ENCODE data around the gene PCDH8. TPM values are rescaled to one million over a fixed set of nuclear protein-coding genes. Genes with fewer than 3 reads are reported as not detected.

PCDH8 gene
- total and polyA plus RNA-seq, 2 donors (not counting 1 experiment from before 2014, with no cell fraction given) = not detected

- H3K9ac ChIP-seq (ENCODE audit: insufficient read depth, low read length) = no peak overlapping the region
- no peaks in the 10 kb centered on the region for H3K36me3 ChIP-seq (ENCODE audit: control insufficient read depth, insufficient read depth, low read length)
- no peaks in the 10 kb centered on the region for H4K20me1 ChIP-seq (ENCODE audit: control insufficient read depth, extremely low read depth, insufficient read depth, low read length)
- H3K4me1 ChIP-seq (ENCODE audit: control insufficient read depth, extremely low read depth, insufficient read depth, low read length) = no peaks in the 10 kb centered on the region
- H3K27ac ChIP-seq (ENCODE audit: insufficient read depth, low read length) = no peak overlapping the region
- TF ChIP-seq CTCF (conservative IDR thresholded peaks at IDR 0.05 in 1 of 2, IDR thresholded peaks at IDR 0.05 in 1 of 2; ENCODE audit: low read depth in 1 of 2, low read length in 2 of 2) = no peak
- H3K27me3 ChIP-seq (ENCODE audit: control insufficient read depth, insufficient read depth, low read length) = peaks cover 37% of the 10 kb centered on the region
- H3K4me3 ChIP-seq (replicated peaks in 1 of 4; ENCODE audit: control extremely low read depth in 1 of 4, insufficient read depth in 1 of 4, low read depth in 3 of 4, low read length in 4 of 4) = no peak overlapping the region
- no peaks in the 10 kb centered on the region for H3K79me2 ChIP-seq (ENCODE audit: control insufficient read depth, insufficient read depth, low read length)
- no peak overlapping the region for H3K4me2 ChIP-seq (ENCODE audit: extremely low read depth, insufficient read depth, low read length)
- H2AFZ ChIP-seq (ENCODE audit: low read length) = no peak overlapping the region
- H3K9me3 ChIP-seq (ENCODE audit: control insufficient read depth, insufficient read depth, low read depth, low read length) = no peaks in the 10 kb centered on the region
- no peak for DNase-seq (ENCODE audit: low read depth in 2 of 2)
Observed at GRCh38 chr13:52847322-52847681, 1.1 kb downstream of the PCDH8 start.

- no peak overlapping the region for H3K4me2 ChIP-seq (ENCODE audit: extremely low read depth, insufficient read depth, low read length)
Observed at GRCh38 chr13:52846567-52847321, 1.7 kb downstream of the PCDH8 start.

More at GRCh38 chr13:52846567-52847321, 1.7 kb downstream of the PCDH8 start:
- TF ChIP-seq CTCF (conservative IDR thresholded peaks at IDR 0.05 in 1 of 2, IDR thresholded peaks at IDR 0.05 in 1 of 2; ENCODE audit: low read depth in 1 of 2, low read length in 2 of 2) = peak in 1 of 2 donors; percentile 21
- no peak for TF ChIP-seq EZH2 (IDR thresholded peaks at IDR 0.05; ENCODE audit: low read length, missing control alignments)
- H2AFZ ChIP-seq (ENCODE audit: low read length) = no peak overlapping the region
- H3K27ac ChIP-seq (ENCODE audit: insufficient read depth, low read length) = no peak overlapping the region
- no peaks in the 10 kb centered on the region for H3K4me1 ChIP-seq (ENCODE audit: control insufficient read depth, extremely low read depth, insufficient read depth, low read length)
- H3K9ac ChIP-seq (ENCODE audit: insufficient read depth, low read length) = no peak overlapping the region
- H3K79me2 ChIP-seq (ENCODE audit: control insufficient read depth, insufficient read depth, low read length) = no peaks in the 10 kb centered on the region
- H4K20me1 ChIP-seq (ENCODE audit: control insufficient read depth, extremely low read depth, insufficient read depth, low read length) = no peaks in the 10 kb centered on the region
- peaks cover 37% of the 10 kb centered on the region for H3K27me3 ChIP-seq (ENCODE audit: control insufficient read depth, insufficient read depth, low read length)
- no peaks in the 10 kb centered on the region for H3K36me3 ChIP-seq (ENCODE audit: control insufficient read depth, insufficient read depth, low read length)
- no peaks in the 10 kb centered on the region for H3K9me3 ChIP-seq (ENCODE audit: control insufficient read depth, insufficient read depth, low read depth, low read length)
- peak; percentile 7 to 25 for DNase-seq (ENCODE audit: low read depth in 2 of 2)
- H3K4me3 ChIP-seq (replicated peaks in 1 of 4; ENCODE audit: control extremely low read depth in 1 of 4, insufficient read depth in 1 of 4, low read depth in 3 of 4, low read length in 4 of 4) = no peak overlapping the region
